Measurements from ENCODE around the gene VWDE. TPM values are rescaled to one million over a fixed set of nuclear protein-coding genes. Genes with fewer than 3 reads are reported as not detected.

The VWDE gene
- total RNA-seq, 1 experiment from 2014 or later = 3.1 TPM

GRCh38 chr7:12391922-12392615, 11.6 kb downstream of the VWDE start:
- POLR2A ChIA-PET = interaction anchor here (0.5 to 2.3 kb wide), 2 partner anchors 12 to 166 kb away, joined by 3 to 10 read pairs; partner anchors contain the start of gene VWDE
- H3K4me3 Mint-ChIP-seq (ENCODE audit: unreplicated experiment) = no peak overlapping the region
- CTCF ChIA-PET = interaction anchor here (0.6 to 4.1 kb wide), 7 partner anchors 10 to 556 kb away, joined by 3 to 22 read pairs (median 4); no protein-coding TSS in a partner anchor
- H3K36me3 Mint-ChIP-seq (ENCODE audit: insufficient read depth, unreplicated experiment) = no peaks in the 10 kb centered on the region
- H3K4me1 Mint-ChIP-seq (ENCODE audit: insufficient read depth, unreplicated experiment) = no peaks in the 10 kb centered on the region
- DNase-seq (ENCODE audit: unreplicated experiment) = no peak
- no peaks in the 10 kb centered on the region for H3K27me3 Mint-ChIP-seq (ENCODE audit: insufficient read depth, unreplicated experiment)
- H3K9me3 Mint-ChIP-seq (ENCODE audit: unreplicated experiment) = no peaks in the 10 kb centered on the region
- intact Hi-C loops (cut with micrococcal nuclease) = no loop called here
- H3K27ac Mint-ChIP-seq (ENCODE audit: low read depth, unreplicated experiment) = no peak overlapping the region
- BruUV-seq (replicated peaks) = no TSS peak
- TF ChIP-seq, protein P1, sequence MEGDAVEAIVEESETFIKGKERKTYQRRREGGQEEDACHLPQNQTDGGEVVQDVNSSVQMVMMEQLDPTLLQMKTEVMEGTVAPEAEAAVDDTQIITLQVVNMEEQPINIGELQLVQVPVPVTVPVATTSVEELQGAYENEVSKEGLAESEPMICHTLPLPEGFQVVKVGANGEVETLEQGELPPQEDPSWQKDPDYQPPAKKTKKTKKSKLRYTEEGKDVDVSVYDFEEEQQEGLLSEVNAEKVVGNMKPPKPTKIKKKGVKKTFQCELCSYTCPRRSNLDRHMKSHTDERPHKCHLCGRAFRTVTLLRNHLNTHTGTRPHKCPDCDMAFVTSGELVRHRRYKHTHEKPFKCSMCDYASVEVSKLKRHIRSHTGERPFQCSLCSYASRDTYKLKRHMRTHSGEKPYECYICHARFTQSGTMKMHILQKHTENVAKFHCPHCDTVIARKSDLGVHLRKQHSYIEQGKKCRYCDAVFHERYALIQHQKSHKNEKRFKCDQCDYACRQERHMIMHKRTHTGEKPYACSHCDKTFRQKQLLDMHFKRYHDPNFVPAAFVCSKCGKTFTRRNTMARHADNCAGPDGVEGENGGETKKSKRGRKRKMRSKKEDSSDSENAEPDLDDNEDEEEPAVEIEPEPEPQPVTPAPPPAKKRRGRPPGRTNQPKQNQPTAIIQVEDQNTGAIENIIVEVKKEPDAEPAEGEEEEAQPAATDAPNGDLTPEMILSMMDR (IDR thresholded peaks at IDR 0.05; ENCODE audit: unreplicated experiment) = no peak

GRCh38 chr7:12389089-12389700, 14.5 kb downstream of the VWDE start:
- intact Hi-C loops (cut with micrococcal nuclease) = loop anchor here (1.0 to 10.0 kb wide), 3 partner anchors 46 to 101 kb away; no protein-coding TSS in a partner anchor
- Mint-ChIP-seq H3K36me3 (ENCODE audit: insufficient read depth, unreplicated experiment) (no peaks in the 10 kb centered on the region), H3K4me3 (ENCODE audit: unreplicated experiment) (no peak overlapping the region), H3K27me3 (ENCODE audit: insufficient read depth, unreplicated experiment) (no peaks in the 10 kb centered on the region), H3K27ac (ENCODE audit: low read depth, unreplicated experiment) (no peak overlapping the region), H3K4me1 (ENCODE audit: insufficient read depth, unreplicated experiment) (no peaks in the 10 kb centered on the region), H3K9me3 (ENCODE audit: unreplicated experiment) (no peaks in the 10 kb centered on the region)
- ChIA-PET CTCF (interaction anchor here (0.6 to 2.1 kb wide), 22 partner anchors 9 to 251 kb away, joined by 3 to 19 read pairs (median 4); partner anchors contain the start of gene VWDE), POLR2A (interaction anchor here (1.0 kb wide), 1 partner anchor 11 kb away, joined by 5 read pairs; no protein-coding TSS in a partner anchor)
- peak; percentile 72 for DNase-seq (ENCODE audit: unreplicated experiment)
- no TSS peak for BruUV-seq (replicated peaks)
- TF ChIP-seq, protein P1 (IDR thresholded peaks at IDR 0.05; ENCODE audit: unreplicated experiment) = peak; percentile 84

- no TSS peak for BruUV-seq (replicated peaks)
- no peak for DNase-seq (ENCODE audit: unreplicated experiment)
- no peaks in the 10 kb centered on the region for H3K36me3 Mint-ChIP-seq (ENCODE audit: insufficient read depth, unreplicated experiment)
- no peaks in the 10 kb centered on the region for H3K4me1 Mint-ChIP-seq (ENCODE audit: insufficient read depth, unreplicated experiment)
- no peaks in the 10 kb centered on the region for H3K9me3 Mint-ChIP-seq (ENCODE audit: unreplicated experiment)
- intact Hi-C loops (cut with micrococcal nuclease) = loop anchor here (10.0 kb wide), 1 partner anchor 48 kb away; no protein-coding TSS in a partner anchor
- H3K27me3 Mint-ChIP-seq (ENCODE audit: insufficient read depth, unreplicated experiment) = no peaks in the 10 kb centered on the region
- H3K4me3 Mint-ChIP-seq (ENCODE audit: unreplicated experiment) = no peak overlapping the region
- TF ChIP-seq, protein P1 (IDR thresholded peaks at IDR 0.05; ENCODE audit: unreplicated experiment) = no peak
- POLR2A ChIA-PET = no interaction called here
- CTCF ChIA-PET = interaction anchor here (0.7 to 2.4 kb wide), 4 partner anchors 9 to 104 kb away, joined by 4 to 9 read pairs (median 4); no protein-coding TSS in a partner anchor
- H3K27ac Mint-ChIP-seq (ENCODE audit: low read depth, unreplicated experiment) = no peak overlapping the region
These were observed 17.3 kb downstream of the VWDE start for GRCh38 chr7:12386313-12386740.

GRCh38 chr7:12385364-12385786, 18.3 kb downstream of the VWDE start:
- Mint-ChIP-seq H3K27ac (ENCODE audit: low read depth, unreplicated experiment) (no peak overlapping the region), H3K9me3 (ENCODE audit: unreplicated experiment) (no peaks in the 10 kb centered on the region), H3K4me3 (ENCODE audit: unreplicated experiment) (no peak overlapping the region), H3K27me3 (ENCODE audit: insufficient read depth, unreplicated experiment) (no peaks in the 10 kb centered on the region), H3K4me1 (ENCODE audit: insufficient read depth, unreplicated experiment) (no peaks in the 10 kb centered on the region), H3K36me3 (ENCODE audit: insufficient read depth, unreplicated experiment) (no peaks in the 10 kb centered on the region)
- BruUV-seq (replicated peaks) = no TSS peak
- intact Hi-C loops (cut with micrococcal nuclease) = loop anchor here (10.0 kb wide), 1 partner anchor 49 kb away; no protein-coding TSS in a partner anchor
- no peak for DNase-seq (ENCODE audit: unreplicated experiment)
- CTCF ChIA-PET = interaction anchor here (2.4 kb wide), 1 partner anchor 105 kb away, joined by 9 read pairs; no protein-coding TSS in a partner anchor
- TF ChIP-seq, protein P1 (IDR thresholded peaks at IDR 0.05; ENCODE audit: unreplicated experiment) = no peak
- POLR2A ChIA-PET = no interaction called here

Data from MCF 10A (cell line).